Lower leg skin (tissue), 3 donors: ENCODE results near the gene ANKRD53.

Experiments used
- POLR2A ChIP-seq, 2 donors: fragments of 450-650 bp; IDR thresholded peaks; one replicate each; pipeline ENCODE4 v1.6.1; 2016 to 2017; ENCODE audit warnings: antibody characterized with exemption in 2 of 2, mild to moderate bottlenecking in 1 of 2, moderate library complexity in 1 of 2
- TF ChIP-seq, protein P1 (sequence below), 3 donors: fragments of 450-650 bp; IDR thresholded peaks; one replicate each; pipeline ENCODE4 v1.5.1; 2016; ENCODE audit warnings: antibody characterized with exemption in 3 of 3, mild to moderate bottlenecking in 3 of 3, moderate library complexity in 2 of 3

DNA sequence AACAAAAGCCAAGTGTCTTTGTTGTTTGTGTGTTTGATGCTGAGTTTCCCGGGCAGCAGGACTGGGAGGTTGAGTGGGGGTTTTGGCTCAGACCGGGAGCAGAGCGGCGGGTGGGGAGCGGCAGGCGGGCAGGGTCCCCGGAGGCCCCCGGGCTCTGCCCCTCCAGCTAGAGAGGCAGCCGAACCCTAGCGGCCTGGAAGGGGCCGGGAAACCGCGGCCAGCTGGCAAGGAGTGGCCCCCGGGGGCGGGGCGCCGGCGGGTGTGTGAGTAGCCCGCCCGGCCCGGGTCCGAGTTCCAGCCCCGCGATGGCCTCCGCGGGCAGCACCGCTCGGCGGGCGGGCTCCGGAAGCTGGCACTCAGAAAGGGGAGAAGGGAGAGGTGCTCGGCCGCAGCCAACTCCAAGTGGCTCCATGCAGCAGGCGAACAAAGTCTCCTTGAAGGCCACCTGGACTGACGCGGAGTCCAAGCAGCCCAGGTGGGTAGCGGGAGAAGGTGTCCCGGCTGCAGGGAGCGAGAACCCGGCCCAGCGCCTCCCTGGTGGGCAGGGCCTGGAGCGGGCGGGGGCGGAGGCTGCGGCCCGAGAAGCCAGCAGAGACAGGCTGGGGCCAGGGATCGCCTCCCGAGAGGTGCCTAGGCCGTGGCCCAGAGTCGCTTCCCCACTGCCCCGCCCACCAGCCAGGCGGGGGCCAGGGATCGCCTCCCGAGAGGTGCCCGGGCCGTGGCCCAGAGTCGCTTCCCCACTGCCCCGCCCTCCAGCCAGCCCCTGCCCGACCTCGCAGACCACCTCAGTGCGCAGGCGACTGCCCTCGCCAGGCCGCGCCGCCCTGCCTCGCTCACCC lies at the start of gene ANKRD53:
- TF ChIP-seq, protein P1, sequence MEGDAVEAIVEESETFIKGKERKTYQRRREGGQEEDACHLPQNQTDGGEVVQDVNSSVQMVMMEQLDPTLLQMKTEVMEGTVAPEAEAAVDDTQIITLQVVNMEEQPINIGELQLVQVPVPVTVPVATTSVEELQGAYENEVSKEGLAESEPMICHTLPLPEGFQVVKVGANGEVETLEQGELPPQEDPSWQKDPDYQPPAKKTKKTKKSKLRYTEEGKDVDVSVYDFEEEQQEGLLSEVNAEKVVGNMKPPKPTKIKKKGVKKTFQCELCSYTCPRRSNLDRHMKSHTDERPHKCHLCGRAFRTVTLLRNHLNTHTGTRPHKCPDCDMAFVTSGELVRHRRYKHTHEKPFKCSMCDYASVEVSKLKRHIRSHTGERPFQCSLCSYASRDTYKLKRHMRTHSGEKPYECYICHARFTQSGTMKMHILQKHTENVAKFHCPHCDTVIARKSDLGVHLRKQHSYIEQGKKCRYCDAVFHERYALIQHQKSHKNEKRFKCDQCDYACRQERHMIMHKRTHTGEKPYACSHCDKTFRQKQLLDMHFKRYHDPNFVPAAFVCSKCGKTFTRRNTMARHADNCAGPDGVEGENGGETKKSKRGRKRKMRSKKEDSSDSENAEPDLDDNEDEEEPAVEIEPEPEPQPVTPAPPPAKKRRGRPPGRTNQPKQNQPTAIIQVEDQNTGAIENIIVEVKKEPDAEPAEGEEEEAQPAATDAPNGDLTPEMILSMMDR (IDR thresholded peaks at IDR 0.05): no peak
- no peak for TF ChIP-seq POLR2A (IDR thresholded peaks at IDR 0.05)
